ENCODE measurements around the gene ROCK2.

GRCh38 chr2:11144077-11144737 is 200.2 kb downstream of the ROCK2 start:
- TF ChIP-seq POLR2A (IDR thresholded peaks at IDR 0.05): no peak
- TF ChIP-seq CTCF (IDR thresholded peaks at IDR 0.05): no peak

All from sigmoid colon (tissue), 3 donors.